SJCRH30 (cell line): Measurements from ENCODE around the gene CALN1. TPM values are rescaled to one million over a fixed set of nuclear protein-coding genes. Genes with fewer than 3 reads are reported as not detected.
"Not testable (repeated sequence)": the region's sequence is repeated elsewhere in the genome, so short reads cannot be mapped to it uniquely, and the experiment has no call there.

ENCODE experiments used
- DNase-seq, 2 experiments: peaks; one replicate each; pipeline ENCODE4 v3.0.0-alpha.2; 2015 to 2020
- H3K27ac ChIP-seq: fragments of 250-450 bp; sonication (Bioruptor Pico); 2 replicates; pipeline ENCODE4 v1.5.1; 2020; ENCODE audit warnings: mild to moderate bottlenecking, moderate library complexity
- H3K27me3 ChIP-seq: fragments of 250-450 bp; sonication (Bioruptor Pico); 2 replicates; pipeline ENCODE4 v1.5.1; 2020; ENCODE audit warnings: mild to moderate bottlenecking, moderate library complexity
- H3K36me3 ChIP-seq: fragments of 250-450 bp; sonication (Bioruptor Pico); 2 replicates; pipeline ENCODE4 v1.5.1; 2020; ENCODE audit warnings: mild to moderate bottlenecking, moderate library complexity
- H3K4me1 ChIP-seq: fragments of 250-450 bp; sonication (Bioruptor Pico); 2 replicates; pipeline ENCODE4 v1.5.1; 2020; ENCODE audit warnings: mild to moderate bottlenecking, moderate library complexity
- H3K4me3 ChIP-seq: fragments of 250-450 bp; sonication (Bioruptor Pico); 2 replicates; pipeline ENCODE4 v1.5.1; 2020; ENCODE audit warnings: mild to moderate bottlenecking, moderate library complexity
- H3K9me3 ChIP-seq: fragments of 250-450 bp; sonication (Bioruptor Pico); replicated peaks from 2 replicates; pipeline ENCODE4 v1.5.1; 2020; ENCODE audit warnings: mild to moderate bottlenecking, moderate library complexity
- total RNA-seq: library from RNA; depleted of rRNA; stranded (reverse); fragments of >200 nt; shearing (Covaris generic); gene quantifications from 2 replicates; pipeline ENCODE4 v1.2.3, GENCODE V29; 2014

CALN1 gene
- total RNA-seq, 1 experiment from 2014 or later = 0.02 TPM

DNA sequence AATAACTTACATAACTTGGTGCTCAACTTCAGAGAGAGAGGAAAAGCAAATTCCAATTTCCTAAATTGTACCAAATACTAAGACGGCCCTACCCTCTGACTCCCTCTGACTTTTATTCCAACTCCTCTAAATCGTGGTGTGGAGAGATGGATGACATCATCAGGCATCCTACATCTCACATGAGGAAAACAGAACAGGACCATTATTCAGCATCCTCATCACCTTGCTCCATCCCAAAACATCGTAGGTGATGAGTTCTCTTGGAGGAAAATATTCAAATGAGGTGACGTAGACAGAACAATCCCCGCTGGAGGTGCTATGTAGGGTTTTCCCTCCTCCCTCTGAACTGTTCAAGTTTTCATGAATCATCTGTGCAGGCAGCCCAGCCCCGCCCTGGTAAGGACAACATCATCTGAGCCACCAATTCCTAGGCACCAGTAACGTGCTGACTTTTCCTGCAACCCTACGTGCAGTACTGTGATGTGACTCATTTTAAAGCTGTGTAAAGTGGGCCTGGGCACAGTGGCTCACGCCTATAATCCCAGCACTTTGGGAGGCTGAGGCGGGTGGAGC lies 167.2 kb downstream of the CALN1 start:
- H3K4me3 ChIP-seq = no peak overlapping the region
- no peaks in the 10 kb centered on the region for H3K9me3 ChIP-seq
- H3K27ac ChIP-seq = no peak overlapping the region
- DNase-seq = no peak
- no peaks in the 10 kb centered on the region for H3K36me3 ChIP-seq
- no peaks in the 10 kb centered on the region for H3K4me1 ChIP-seq
- no peaks in the 10 kb centered on the region for H3K27me3 ChIP-seq

DNA sequence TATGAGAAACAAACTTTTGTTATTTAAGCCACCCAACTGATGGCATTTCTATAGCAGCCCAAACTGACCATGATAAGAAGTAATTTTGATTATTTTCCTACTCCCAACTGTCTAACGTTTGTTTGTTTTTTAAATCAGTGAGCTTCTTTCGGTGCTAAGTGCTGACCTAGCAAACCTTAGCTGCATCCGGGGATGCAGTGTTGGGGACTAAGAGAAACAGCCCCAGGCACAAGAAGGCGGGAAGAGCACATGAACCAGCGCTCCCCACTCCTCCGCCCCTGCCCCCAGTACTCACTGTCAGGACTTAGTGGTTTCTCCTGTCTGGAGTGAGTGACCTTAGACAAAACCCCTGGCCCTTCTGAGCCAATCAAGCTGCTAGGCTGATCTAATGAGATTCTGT lies 168.8 kb downstream of the CALN1 start:
- H3K4me1 ChIP-seq = no peaks in the 10 kb centered on the region
- no peak for DNase-seq
- no peak overlapping the region for H3K27ac ChIP-seq

DNA sequence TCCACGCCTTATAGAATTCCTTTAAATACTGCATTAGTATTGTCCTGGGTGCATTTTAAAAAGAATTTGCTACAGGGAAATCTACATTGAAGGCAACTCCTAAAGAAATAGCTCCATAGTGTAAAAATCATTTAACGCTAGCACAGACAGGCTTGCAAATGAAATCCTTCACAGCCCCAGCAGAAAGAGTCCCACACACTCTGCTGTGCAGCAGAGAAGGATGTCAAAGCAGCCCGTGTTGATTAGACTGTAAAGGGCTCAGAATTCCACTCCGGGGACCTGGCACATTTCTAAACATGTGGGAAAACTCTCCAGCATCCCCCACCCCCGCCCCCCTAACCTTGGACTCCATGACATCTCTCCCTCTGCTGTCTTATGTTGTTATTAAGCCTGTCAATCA lies 176.8 kb downstream of the CALN1 start:
- Histone ChIP-seq H3K9me3 (no peaks in the 10 kb centered on the region), H3K36me3 (no peaks in the 10 kb centered on the region), H3K27ac (no peak overlapping the region), H3K27me3 (no peaks in the 10 kb centered on the region), H3K4me3 (no peak overlapping the region), H3K4me1 (no peaks in the 10 kb centered on the region)
- DNase-seq = no peak

More for the DNA sequence above, 168.8 kb downstream of the CALN1 start:
- Histone ChIP-seq H3K4me3 (no peak overlapping the region), H3K36me3 (no peaks in the 10 kb centered on the region), H3K27me3 (no peaks in the 10 kb centered on the region), H3K9me3 (no peaks in the 10 kb centered on the region)

DNA sequence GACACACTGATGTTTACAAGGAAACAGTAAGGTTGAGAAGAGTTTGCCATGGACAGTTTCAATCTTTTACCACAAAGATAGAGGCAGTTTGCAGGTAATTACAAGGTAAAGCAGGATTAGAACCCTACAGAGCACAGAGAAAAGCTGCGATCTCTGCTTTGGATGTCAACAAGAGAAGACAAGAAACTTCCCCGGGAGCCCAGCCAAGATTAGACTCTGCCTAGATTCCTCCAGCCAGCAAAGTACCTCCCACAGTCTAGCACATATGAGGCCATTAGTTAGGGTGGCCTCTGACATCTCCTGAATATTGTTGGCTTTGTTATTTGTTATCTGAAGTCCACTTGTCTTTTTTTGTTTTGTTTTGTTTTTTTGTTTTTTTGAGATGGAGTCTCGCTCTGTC lies 178.1 kb downstream of the CALN1 start:
- H3K27ac ChIP-seq = no peak overlapping the region
- no peaks in the 10 kb centered on the region for H3K36me3 ChIP-seq
- no peaks in the 10 kb centered on the region for H3K4me1 ChIP-seq
- no peaks in the 10 kb centered on the region for H3K9me3 ChIP-seq
- no peak for DNase-seq
- no peak overlapping the region for H3K4me3 ChIP-seq
- H3K27me3 ChIP-seq = no peaks in the 10 kb centered on the region

DNA sequence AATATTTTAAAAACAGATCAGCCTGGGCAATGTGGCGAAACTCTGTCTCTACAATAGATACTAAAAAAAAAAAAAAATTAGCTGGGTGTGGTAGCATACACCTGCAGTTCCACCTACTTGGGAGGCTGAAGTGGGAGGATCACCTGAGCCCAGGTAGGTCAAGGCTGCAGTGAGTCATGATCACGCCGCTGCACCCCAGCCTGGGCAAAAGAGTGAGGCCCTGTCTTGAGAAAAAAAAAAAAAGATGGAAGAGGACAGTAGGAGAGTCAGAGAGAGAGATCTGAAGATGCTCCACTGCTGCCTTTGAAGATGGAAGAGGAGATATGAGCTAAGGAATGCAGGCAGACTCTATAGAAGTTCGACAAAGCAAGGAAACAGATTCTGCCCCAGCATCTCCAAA lies 181.9 kb downstream of the CALN1 start:
- Histone ChIP-seq H3K27ac (no peak overlapping the region), H3K27me3 (no peaks in the 10 kb centered on the region), H3K36me3 (no peaks in the 10 kb centered on the region), H3K4me1 (no peaks in the 10 kb centered on the region), H3K4me3 (no peak overlapping the region), H3K9me3 (no peaks in the 10 kb centered on the region)
- DNase-seq = no peak

DNA sequence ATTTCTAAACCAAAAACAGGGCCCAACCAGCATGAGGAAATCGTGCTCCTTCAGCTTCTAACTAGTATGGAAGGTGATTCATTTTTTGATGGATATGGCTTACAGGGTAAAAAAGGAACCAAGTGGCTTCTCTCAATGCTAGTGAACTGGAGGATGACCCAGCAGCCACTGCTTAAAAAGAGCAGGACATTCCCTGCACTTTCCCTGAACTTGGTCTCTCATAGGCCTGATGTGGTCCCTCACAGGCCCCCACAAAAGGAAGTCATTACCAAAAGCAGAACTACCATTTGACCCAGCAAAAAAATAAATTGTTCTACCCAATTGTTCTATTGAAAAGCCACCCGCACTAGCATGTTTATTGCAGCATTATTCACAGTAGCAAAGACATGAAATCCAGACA lies 188.8 kb downstream of the CALN1 start:
- Histone ChIP-seq H3K36me3 (no peaks in the 10 kb centered on the region), H3K4me3 (no peak overlapping the region), H3K9me3 (no peaks in the 10 kb centered on the region), H3K27me3 (no peaks in the 10 kb centered on the region), H3K27ac (no peak overlapping the region), H3K4me1 (no peaks in the 10 kb centered on the region)
- no peak for DNase-seq

DNA sequence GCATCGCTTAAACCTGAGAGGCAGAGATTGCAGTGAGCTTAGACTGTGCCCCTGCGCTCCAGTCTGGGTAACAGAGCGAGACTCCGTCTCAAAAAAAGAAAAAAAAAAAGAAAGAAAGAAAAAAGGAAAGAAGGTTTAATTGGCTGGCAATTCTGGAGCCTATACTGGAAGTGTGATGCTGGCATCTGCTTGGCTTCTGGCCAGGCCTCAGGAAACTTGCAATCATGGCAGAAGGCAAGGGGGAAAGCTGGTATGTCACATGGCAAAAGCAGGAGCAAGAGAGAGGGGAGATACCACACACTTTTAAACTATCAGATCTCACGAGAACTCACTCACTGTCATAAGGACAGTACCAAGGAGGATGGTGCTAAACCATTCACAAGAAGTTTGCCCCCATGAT lies 190.0 kb downstream of the CALN1 start:
- Histone ChIP-seq H3K4me1 (no peaks in the 10 kb centered on the region), H3K4me3 (no peak overlapping the region), H3K36me3 (no peaks in the 10 kb centered on the region), H3K27ac (no peak overlapping the region), H3K9me3 (no peaks in the 10 kb centered on the region), H3K27me3 (no peaks in the 10 kb centered on the region)
- DNase-seq = no peak

DNA sequence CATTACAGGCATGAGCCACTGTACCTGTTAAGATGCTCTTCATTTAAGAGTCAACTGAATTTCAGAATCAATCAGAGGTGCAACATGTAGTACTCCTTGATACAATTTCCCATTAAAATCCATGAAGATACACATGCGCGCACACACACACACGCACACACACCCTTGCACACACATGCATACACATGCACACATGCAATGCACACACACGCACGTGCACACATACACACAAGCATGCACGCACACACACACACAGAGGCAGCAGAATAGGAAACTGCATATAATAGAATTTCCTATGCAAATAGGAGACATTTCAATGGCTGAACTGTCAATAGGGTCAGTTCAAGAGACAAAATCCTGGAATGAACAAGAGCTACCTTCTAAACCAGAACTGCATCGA lies 192.6 kb downstream of the CALN1 start:
- Histone ChIP-seq H3K4me3 (no peak overlapping the region), H3K36me3 (no peaks in the 10 kb centered on the region), H3K9me3 (no peaks in the 10 kb centered on the region), H3K27ac (no peak overlapping the region), H3K4me1 (no peaks in the 10 kb centered on the region), H3K27me3 (no peaks in the 10 kb centered on the region)
- DNase-seq = no peak

DNA sequence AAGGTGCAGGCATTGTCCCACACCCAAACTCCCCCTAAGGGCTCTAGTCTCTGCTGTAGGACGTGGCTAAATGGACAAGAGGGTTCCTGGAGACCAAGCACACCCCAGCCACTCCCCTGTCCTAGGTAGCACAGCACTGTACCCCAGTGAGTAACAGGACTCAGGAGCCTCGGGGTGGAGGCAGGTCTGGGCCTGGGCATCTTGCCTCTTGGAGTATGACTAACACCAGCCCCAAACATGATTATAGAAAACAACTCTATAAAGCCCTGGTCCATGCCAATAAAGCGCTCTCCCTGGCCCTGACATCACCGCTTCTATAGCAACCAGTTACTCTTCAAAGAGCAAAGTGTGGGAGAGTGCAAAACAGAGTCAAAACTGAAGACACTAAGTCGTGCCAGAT lies 195.0 kb downstream of the CALN1 start:
- Histone ChIP-seq H3K4me3 (no peak overlapping the region), H3K4me1 (no peaks in the 10 kb centered on the region), H3K27ac (no peak overlapping the region), H3K27me3 (no peaks in the 10 kb centered on the region), H3K36me3 (no peaks in the 10 kb centered on the region), H3K9me3 (no peaks in the 10 kb centered on the region)
- no peak for DNase-seq

DNA sequence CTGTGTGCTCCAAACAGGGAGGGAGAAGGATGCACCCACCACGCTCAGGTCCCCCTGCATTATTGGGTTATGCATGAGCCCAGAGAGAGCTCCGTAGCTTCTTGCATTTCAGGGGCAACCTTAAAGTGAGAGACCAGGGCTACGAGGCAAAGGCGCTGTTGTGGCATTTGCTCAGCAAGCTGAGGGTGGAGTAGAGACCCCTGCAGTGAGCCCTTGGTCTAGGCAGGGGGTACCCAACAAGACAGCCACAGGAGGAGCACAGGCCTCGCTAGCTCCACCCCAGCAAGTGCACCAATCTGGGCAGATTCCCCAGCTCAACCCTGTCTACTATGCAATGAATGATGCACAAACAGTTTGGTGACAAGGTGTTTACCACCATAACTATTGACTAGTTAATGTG lies 198.4 kb downstream of the CALN1 start:
- Histone ChIP-seq H3K27me3 (no peaks in the 10 kb centered on the region), H3K27ac (no peak overlapping the region), H3K4me1 (no peaks in the 10 kb centered on the region), H3K36me3 (no peaks in the 10 kb centered on the region), H3K4me3 (no peak overlapping the region), H3K9me3 (no peaks in the 10 kb centered on the region)
- no peak for DNase-seq

DNA sequence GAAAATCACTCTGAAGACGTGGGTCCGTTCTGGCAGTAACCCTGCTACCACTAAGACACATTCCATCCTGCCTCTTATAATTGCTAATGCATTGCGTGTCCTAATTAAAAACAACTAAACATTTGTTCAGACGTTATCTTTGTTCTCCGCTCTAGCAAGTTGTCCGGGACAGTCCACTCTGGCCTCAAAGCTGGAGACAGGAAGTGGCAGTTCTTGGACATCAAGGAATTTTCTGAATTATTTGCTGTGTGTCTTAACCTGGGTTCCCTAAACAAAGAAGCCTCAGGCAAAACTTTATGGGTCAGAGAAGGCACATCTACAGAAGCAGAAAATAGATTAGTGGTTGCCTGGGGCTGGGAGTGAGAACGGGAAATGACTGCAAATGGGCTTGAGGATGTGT lies 199.1 kb downstream of the CALN1 start:
- no peak for DNase-seq
- H3K4me1 ChIP-seq = no peaks in the 10 kb centered on the region
- H3K27ac ChIP-seq = no peak overlapping the region
- no peaks in the 10 kb centered on the region for H3K9me3 ChIP-seq
- H3K36me3 ChIP-seq = no peaks in the 10 kb centered on the region
- no peak overlapping the region for H3K4me3 ChIP-seq
- 0 out of 2 replicates have a peak, but pooled peaks cover 1% of the 10 kb centered on the region for H3K27me3 ChIP-seq

DNA sequence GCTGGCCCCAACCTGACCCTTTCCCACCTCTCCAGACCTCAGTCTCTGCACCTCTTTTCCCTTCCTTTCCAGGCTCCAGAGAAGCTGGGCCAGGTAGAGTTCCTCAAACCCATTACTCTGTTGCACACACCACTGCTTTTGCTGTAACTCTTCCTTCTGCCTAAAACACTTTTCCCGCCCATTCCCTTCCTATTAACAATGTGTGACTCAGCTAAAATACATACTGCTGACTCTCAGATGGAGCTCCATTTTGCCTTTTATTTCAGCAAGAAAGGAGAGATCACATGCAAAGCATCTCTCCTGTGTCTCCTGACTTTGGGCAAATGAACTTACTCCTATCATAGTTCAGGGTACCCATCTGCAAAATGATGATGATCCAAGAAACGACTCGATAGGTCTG lies 201.0 kb downstream of the CALN1 start:
- no peaks in the 10 kb centered on the region for H3K9me3 ChIP-seq
- H3K36me3 ChIP-seq = no peaks in the 10 kb centered on the region
- no peak overlapping the region for H3K4me3 ChIP-seq
- no peak overlapping the region for H3K27ac ChIP-seq
- 0 out of 2 replicates have a peak, but pooled peaks cover 4% of the 10 kb centered on the region for H3K27me3 ChIP-seq
- DNase-seq = no peak
- H3K4me1 ChIP-seq = no peaks in the 10 kb centered on the region

DNA sequence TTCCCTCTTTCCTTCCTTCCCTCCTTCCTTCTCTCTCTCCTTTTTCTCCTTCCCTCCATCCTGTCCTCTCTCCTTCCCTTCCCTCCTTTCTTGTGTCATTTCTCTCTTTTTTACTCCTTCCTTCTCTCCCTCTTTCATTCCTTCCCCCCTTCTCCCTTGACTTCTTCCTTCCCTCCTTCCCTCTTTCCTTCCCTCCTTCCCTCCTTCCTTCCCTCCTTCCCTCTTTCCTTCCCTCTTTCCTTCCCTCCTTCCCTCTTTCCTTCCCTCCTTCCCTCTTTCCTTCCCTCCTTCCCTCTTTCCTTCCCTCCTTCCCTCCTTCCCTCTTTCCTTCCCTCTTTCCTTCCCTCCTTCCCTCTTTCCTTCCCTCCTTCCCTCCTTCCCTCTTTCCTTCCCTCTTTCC lies 203.1 kb downstream of the CALN1 start:
- not testable (repeated sequence) for H3K27me3 ChIP-seq, DNase-seq, H3K4me3 ChIP-seq, H3K27ac ChIP-seq, H3K4me1 ChIP-seq, H3K36me3 ChIP-seq, H3K9me3 ChIP-seq

DNA sequence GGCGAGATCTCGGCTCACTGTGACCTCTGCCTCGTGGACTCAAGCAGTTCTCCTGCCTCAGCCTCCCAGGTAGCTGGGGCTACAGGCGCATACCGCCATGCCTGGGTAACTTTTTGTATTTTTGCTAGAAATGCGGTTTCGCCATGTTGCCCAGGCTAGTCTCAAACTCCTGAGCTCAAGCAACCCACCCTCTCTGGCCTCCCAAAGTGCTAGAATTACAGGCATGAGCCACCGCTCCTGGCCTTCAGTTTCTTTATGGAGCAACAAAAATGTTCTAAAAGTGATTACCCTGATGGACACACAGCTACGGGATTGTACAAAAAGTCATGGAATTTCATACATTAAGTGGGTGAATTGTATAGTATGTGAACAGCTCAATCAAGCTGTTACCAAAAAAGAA lies 216.0 kb downstream of the CALN1 start:
- Histone ChIP-seq H3K4me3 (no peak overlapping the region), H3K36me3 (no peaks in the 10 kb centered on the region), H3K4me1 (no peaks in the 10 kb centered on the region), H3K27me3 (no peaks in the 10 kb centered on the region), H3K9me3 (no peaks in the 10 kb centered on the region), H3K27ac (no peak overlapping the region)
- no peak for DNase-seq

DNA sequence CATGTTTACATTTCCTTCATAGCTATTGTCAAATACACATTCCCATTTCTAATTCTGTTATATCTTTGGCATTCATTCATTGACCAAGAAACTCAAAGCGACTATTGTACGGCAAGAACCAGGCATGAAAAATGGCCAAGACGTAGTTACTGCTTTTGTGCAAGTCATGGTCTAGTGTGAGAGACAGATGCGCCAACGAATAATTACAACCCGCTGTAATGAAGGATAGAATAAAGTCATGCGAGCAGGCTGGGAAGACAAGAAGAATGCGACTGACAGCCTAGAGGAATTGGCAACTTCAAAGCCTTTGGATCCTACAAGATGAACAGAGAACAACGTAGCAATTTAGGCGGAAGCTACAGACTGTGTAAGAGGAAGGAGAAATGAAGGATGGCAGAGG lies 221.2 kb downstream of the CALN1 start:
- no peak for DNase-seq
- Histone ChIP-seq H3K4me3 (no peak overlapping the region), H3K9me3 (no peaks in the 10 kb centered on the region), H3K4me1 (no peaks in the 10 kb centered on the region), H3K27me3 (no peaks in the 10 kb centered on the region), H3K27ac (no peak overlapping the region), H3K36me3 (no peaks in the 10 kb centered on the region)

DNA sequence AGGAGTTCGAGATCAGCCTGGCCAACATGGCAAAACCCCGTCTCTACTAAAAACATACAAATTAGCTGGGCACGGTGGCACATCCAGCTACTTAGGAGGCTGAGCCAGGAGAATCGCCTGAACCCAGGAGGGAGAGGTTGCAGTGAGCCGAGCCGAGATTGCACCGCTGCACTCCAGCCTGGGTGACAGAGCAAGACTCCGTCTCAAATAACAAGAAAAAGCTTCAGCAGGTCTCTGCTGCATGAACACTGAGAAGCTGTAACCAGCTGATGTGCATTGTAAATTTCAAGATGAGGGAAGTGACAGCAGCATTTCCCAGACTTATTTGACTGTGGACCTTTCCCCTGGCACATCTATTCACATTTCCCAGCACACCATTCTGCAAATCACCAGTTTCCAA lies 222.0 kb downstream of the CALN1 start:
- no peaks in the 10 kb centered on the region for H3K4me1 ChIP-seq
- no peaks in the 10 kb centered on the region for H3K27me3 ChIP-seq
- no peak overlapping the region for H3K27ac ChIP-seq
- H3K36me3 ChIP-seq = no peaks in the 10 kb centered on the region
- no peaks in the 10 kb centered on the region for H3K9me3 ChIP-seq
- no peak for DNase-seq
- H3K4me3 ChIP-seq = no peak overlapping the region
